BLaER1 (cell line): ENCODE data around the gene DCUN1D4.

Experiments used
- H3K27ac ChIP-seq: shearing (Covaris generic); formaldehyde crosslinking; 2 replicates; pipeline ENCODE4 v1.8.1; 2022
- H3K27me3 ChIP-seq: shearing (Covaris generic); formaldehyde crosslinking; 2 replicates; pipeline ENCODE4 v1.8.1; 2022
- H3K36me3 ChIP-seq: shearing (Covaris generic); formaldehyde crosslinking; 2 replicates; pipeline ENCODE4 v1.8.1; 2022
- H3K4me1 ChIP-seq: shearing (Covaris generic); formaldehyde crosslinking; 2 replicates; pipeline ENCODE4 v1.8.1; 2022
- H3K4me2 ChIP-seq: shearing (Covaris generic); formaldehyde crosslinking; 2 replicates; pipeline ENCODE4 v1.8.1; 2022
- H3K4me3 ChIP-seq: shearing (Covaris generic); formaldehyde crosslinking; 2 replicates; pipeline ENCODE4 v1.8.1; 2022
- H3K9ac ChIP-seq: shearing (Covaris generic); formaldehyde crosslinking; 2 replicates; pipeline ENCODE4 v1.8.1; 2022
- H3K9me3 ChIP-seq: shearing (Covaris generic); formaldehyde crosslinking; 2 replicates; pipeline ENCODE4 v1.8.1; 2022
- H4K20me1 ChIP-seq: shearing (Covaris generic); formaldehyde crosslinking; 2 replicates; pipeline ENCODE4 v1.8.1; 2022
- Cebpa-rat ChIP-seq: shearing (Covaris generic); IDR thresholded peaks from 2 replicates; pipeline ENCODE4 v1.8.1; 2022

The DCUN1D4 gene

DNA sequence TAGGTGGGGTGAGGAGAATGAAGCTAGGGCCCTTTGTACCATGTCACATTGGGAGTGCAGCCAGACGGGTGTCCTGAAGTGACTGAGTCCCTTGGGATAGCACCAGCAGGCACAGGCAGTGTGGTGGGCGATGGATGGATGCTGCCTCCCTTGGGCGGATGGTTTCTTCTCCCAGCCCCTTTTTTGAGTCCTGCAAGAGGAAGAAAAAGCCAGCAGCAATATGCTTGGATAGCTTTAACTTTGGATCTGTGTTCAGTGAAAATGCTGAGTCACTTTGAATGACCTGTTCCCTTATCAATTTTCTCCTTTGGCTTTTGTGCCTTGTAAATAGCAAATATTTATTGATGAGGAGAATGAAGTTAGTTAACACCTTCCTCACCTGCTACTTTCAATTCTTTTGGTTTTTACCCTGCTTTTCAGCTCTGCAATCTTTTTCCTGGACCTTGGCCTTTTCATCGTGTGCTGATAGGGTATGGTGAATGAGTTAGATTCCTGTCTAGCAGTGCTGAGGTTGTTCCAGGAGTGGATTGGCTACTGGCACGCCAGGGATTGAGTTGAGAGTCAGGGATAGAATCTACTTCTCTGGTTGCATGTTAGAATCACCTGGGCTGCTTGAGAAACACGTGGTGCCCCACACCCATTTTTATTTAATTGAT lies 10.2 kb downstream of the DCUN1D4 start:
- Histone ChIP-seq H3K27ac (no peak overlapping the region), H3K36me3 (peaks cover 26% of the 10 kb centered on the region), H3K4me3 (no peak overlapping the region)

GRCh38 chr4:51855270-51855669 lies 12.3 kb downstream of the DCUN1D4 start:
- Histone ChIP-seq H3K9me3 (no peaks in the 10 kb centered on the region; the same call in 1 of the 2 replicates), H3K9ac (no peak overlapping the region), H3K36me3 (peaks cover 22% of the 10 kb centered on the region), H3K4me3 (no peak overlapping the region), H3K27me3 (no peaks in the 10 kb centered on the region), H3K4me2 (peak overlapping the region; percentile 63), H4K20me1 (peaks cover 84% of the 10 kb centered on the region), H3K27ac (no peak overlapping the region), H3K4me1 (peaks cover 55% of the 10 kb centered on the region)
- no peak for TF ChIP-seq Cebpa-rat

More for the DNA sequence above, 10.2 kb downstream of the DCUN1D4 start:
- Histone ChIP-seq H3K4me1 (peaks cover 57% of the 10 kb centered on the region), H3K9ac (no peak overlapping the region), H4K20me1 (peaks cover 87% of the 10 kb centered on the region), H3K27me3 (no peaks in the 10 kb centered on the region), H3K9me3 (no peaks in the 10 kb centered on the region; the same call in 1 of the 2 replicates), H3K4me2 (peak overlapping the region; percentile 41)
- no peak for TF ChIP-seq Cebpa-rat

GRCh38 chr4:51855751-51856150 lies 12.8 kb downstream of the DCUN1D4 start:
- H3K4me3 ChIP-seq, result no peak overlapping the region
- TF ChIP-seq Cebpa-rat, result no peak
- peaks cover 26% of the 10 kb centered on the region for H3K36me3 ChIP-seq
- no peak overlapping the region for H3K9ac ChIP-seq
- peak overlapping the region; percentile 63 for H3K4me2 ChIP-seq
- H3K27ac ChIP-seq, result no peak overlapping the region
- peaks cover 84% of the 10 kb centered on the region for H4K20me1 ChIP-seq
- H3K4me1 ChIP-seq, result peaks cover 50% of the 10 kb centered on the region
- H3K9me3 ChIP-seq, result no peaks in the 10 kb centered on the region; the same call in 1 of the 2 replicates
- no peaks in the 10 kb centered on the region for H3K27me3 ChIP-seq

GRCh38 chr4:51858605-51859202 lies 15.8 kb downstream of the DCUN1D4 start:
- TF ChIP-seq Cebpa-rat, result no peak
- Histone ChIP-seq H3K36me3 (peaks cover 37% of the 10 kb centered on the region), H4K20me1 (peaks cover 79% of the 10 kb centered on the region), H3K4me1 (peaks cover 25% of the 10 kb centered on the region), H3K4me2 (no peak overlapping the region), H3K9me3 (no peaks in the 10 kb centered on the region; the same call in 1 of the 2 replicates), H3K4me3 (no peak overlapping the region), H3K9ac (no peak overlapping the region), H3K27me3 (no peaks in the 10 kb centered on the region), H3K27ac (no peak overlapping the region)

- H3K4me2 ChIP-seq, result no peak overlapping the region
- H3K27ac ChIP-seq, result no peak overlapping the region
- no peak for TF ChIP-seq Cebpa-rat
- no peaks in the 10 kb centered on the region; the same call in 1 of the 2 replicates for H3K9me3 ChIP-seq
- peaks cover 46% of the 10 kb centered on the region for H3K36me3 ChIP-seq
- H3K9ac ChIP-seq, result no peak overlapping the region
- peaks cover 21% of the 10 kb centered on the region for H3K4me1 ChIP-seq
- H3K27me3 ChIP-seq, result no peaks in the 10 kb centered on the region
- H4K20me1 ChIP-seq, result peaks cover 72% of the 10 kb centered on the region
- no peak overlapping the region for H3K4me3 ChIP-seq
These were observed 16.6 kb downstream of the DCUN1D4 start for GRCh38 chr4:51859476-51860031.

GRCh38 chr4:51862199-51862598 lies 19.2 kb downstream of the DCUN1D4 start:
- Histone ChIP-seq H3K27ac (no peak overlapping the region), H3K4me2 (no peak overlapping the region), H3K4me1 (no peaks in the 10 kb centered on the region), H3K9ac (no peak overlapping the region), H3K27me3 (no peaks in the 10 kb centered on the region), H3K4me3 (no peak overlapping the region), H4K20me1 (peaks cover 56% of the 10 kb centered on the region), H3K9me3 (no peaks in the 10 kb centered on the region; the same call in 1 of the 2 replicates), H3K36me3 (peaks cover 63% of the 10 kb centered on the region)
- TF ChIP-seq Cebpa-rat, result no peak

GRCh38 chr4:51862781-51863180 lies 19.8 kb downstream of the DCUN1D4 start:
- Histone ChIP-seq H3K4me1 (no peaks in the 10 kb centered on the region), H3K9me3 (no peaks in the 10 kb centered on the region), H3K4me2 (no peak overlapping the region), H4K20me1 (peaks cover 51% of the 10 kb centered on the region), H3K27me3 (no peaks in the 10 kb centered on the region), H3K36me3 (peaks cover 63% of the 10 kb centered on the region), H3K9ac (no peak overlapping the region), H3K4me3 (no peak overlapping the region), H3K27ac (no peak overlapping the region)
- TF ChIP-seq Cebpa-rat, result no peak

DNA sequence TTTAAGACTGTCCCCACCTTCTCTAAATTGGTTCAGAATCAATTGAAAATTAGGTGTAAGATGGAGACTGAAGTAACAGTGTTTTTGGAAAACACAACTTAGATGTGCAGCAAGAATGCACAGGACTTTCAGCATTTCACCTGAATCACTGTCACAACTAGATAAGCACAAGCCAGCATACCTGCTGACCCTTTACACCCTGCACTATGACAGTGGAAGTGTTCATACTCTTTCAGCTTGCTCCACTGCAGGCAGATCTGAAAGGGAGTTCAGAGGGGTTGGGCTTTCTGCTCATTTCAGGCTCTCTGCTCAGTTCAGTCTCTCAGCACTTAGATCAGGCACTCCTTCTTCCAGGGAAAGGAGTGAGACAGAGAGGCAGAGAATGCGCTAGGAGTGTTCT lies 22.8 kb downstream of the DCUN1D4 start:
- no peaks in the 10 kb centered on the region for H3K27me3 ChIP-seq
- H4K20me1 ChIP-seq, result peaks cover 25% of the 10 kb centered on the region
- no peak overlapping the region for H3K4me3 ChIP-seq
- H3K36me3 ChIP-seq, result peaks cover 66% of the 10 kb centered on the region
- H3K9ac ChIP-seq, result no peak overlapping the region
- no peak for TF ChIP-seq Cebpa-rat
- H3K4me2 ChIP-seq, result no peak overlapping the region
- H3K4me1 ChIP-seq, result no peaks in the 10 kb centered on the region
- no peak overlapping the region for H3K27ac ChIP-seq
- H3K9me3 ChIP-seq, result no peaks in the 10 kb centered on the region

DNA sequence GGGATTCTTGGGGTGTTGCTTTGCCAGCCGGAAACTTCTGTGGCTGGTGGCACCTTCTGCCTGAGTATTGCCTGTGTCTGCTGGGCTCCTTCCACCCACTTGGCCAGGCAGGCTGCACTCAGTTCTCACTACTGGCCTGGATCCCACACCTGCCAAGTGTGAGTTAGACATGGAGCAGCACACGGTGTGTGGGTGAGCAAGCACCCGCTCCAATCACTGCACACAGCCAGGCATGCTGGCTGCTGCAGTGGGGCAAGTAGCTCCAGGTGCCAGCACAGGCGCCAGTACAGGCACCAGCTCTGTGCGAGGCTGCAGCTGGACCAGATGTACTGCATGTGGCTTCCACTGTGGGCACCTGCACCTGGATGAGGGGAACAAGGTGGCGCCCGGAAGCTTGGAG lies 23.9 kb downstream of the DCUN1D4 start:
- no peaks in the 10 kb centered on the region for H3K27me3 ChIP-seq
- H3K27ac ChIP-seq, result no peak overlapping the region
- no peak for TF ChIP-seq Cebpa-rat
- peaks cover 14% of the 10 kb centered on the region for H4K20me1 ChIP-seq
- no peak overlapping the region for H3K9ac ChIP-seq
- H3K4me3 ChIP-seq, result no peak overlapping the region
- no peaks in the 10 kb centered on the region for H3K9me3 ChIP-seq
- no peak overlapping the region for H3K4me2 ChIP-seq
- H3K36me3 ChIP-seq, result peaks cover 74% of the 10 kb centered on the region
- H3K4me1 ChIP-seq, result no peaks in the 10 kb centered on the region
